ENCODE results near the gene CBFA2T3. TPM values are rescaled to one million over a fixed set of nuclear protein-coding genes. Genes with fewer than 3 reads are reported as not detected.

The CBFA2T3 gene
- total RNA-seq, 1 experiment from 2014 or later = not detected

DNA sequence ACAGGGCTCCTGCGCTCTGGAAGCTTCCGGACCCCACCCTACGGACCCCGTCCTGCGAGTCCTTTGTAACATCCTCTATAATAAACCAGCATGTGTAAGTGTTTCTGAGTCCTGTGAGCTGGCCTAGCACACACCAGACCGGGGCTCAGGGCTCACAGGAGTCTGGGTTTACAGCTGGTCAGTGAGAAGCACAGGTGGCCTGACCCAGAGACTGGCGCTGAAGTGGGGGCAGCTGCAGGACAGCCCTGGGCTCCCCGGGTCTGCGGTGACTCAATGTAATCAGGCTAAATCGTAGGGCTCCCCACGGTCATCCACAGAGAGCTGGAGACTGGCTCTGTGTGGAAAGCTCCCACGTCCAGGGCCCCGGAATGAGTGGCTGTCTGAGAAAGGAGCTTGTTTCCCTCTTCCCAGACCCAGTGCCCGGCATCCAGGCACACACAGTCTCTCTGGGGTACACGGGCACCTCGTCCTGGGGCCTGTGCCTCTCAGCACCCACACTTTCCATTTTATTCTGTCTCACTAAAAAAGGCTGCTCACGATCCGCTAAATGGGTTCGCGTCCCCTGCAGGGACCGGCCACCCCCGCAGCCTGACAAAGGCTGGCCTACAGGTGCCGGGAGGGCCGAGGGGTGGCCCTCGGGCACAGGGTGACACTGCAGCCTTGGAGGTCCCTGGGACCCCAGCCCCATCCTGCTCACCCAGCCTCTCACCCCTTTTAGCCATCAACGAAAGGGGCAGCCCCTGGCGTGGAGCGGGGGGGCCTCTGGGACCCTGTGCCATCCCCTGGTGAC lies 18.9 kb upstream of the CBFA2T3 start:
- no peak for DNase-seq (ENCODE audit: low spot score)

DNA sequence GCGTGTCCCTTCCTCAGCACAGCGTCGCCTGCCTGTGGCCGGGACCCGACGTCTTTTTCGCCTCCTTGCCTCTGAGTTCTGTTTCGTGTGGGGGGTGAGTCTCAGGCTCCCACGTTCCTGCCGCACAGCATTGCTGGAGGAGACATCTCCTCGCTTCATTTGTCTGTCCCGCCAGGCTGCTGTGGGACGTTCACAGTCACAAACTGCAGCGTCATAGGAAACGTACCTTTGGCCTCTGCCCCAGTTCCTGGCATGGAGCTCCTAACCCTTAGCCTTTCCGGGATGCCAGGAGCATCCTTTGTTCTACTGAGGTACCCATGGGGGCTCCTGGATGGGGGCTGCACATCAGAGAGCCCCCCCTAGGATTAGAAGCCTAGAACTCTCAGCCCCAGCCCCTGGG lies 18.2 kb upstream of the CBFA2T3 start:
- no peak for DNase-seq (ENCODE audit: low spot score)

DNA sequence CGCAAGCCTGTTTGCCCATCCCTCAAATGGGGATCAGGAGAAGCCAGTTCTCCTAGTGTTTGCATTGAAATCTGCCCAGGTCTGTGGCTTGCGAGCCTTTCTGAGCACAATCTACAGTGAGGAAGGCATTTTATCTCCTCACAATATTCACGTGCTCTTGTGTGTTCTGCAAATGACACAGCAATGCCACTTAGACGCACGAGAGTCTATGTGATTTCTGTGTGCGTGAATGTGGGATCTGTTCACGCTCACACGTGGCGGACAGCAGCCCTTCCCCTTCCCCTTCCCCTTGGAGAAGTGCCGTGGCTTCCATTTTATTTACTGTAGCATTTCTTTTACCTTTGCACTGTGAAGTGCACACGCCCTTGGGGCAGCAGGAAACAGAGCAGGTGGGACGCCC lies 17.7 kb upstream of the CBFA2T3 start:
- no peak for DNase-seq (ENCODE audit: low spot score)

DNA sequence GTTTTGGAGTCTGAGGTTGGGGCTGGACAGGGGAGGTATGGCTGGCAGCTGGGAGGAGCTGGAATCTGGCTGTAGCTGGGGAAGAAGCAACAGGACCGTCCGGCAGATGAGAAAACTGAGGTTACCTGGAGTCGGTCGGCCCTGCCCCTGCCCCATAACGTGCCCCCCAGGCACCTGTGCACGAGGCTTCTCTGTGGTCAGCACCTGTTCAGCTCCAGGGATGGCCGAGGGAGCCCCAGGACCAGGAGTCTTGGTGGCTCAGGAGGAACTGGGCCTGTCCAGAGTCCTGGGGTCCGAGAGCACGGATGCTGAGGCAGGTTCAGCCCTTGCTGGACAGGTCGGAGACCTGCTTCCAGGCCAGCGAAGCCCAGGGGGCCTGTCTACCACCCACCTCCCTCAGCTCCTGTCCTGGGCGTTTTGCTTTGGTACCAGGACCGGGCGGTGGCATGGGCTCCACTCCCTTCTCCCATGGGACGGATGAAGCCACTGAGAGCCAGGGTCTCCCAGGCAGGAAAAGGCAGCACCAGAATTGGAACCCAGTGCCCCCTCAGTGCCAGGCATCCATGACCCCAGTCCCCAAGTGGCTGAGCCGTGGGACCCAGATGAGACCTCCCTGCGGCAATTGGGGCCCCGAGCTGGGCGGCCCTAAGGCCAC lies 17.1 kb upstream of the CBFA2T3 start:
- no peak for DNase-seq (ENCODE audit: low spot score)

DNA sequence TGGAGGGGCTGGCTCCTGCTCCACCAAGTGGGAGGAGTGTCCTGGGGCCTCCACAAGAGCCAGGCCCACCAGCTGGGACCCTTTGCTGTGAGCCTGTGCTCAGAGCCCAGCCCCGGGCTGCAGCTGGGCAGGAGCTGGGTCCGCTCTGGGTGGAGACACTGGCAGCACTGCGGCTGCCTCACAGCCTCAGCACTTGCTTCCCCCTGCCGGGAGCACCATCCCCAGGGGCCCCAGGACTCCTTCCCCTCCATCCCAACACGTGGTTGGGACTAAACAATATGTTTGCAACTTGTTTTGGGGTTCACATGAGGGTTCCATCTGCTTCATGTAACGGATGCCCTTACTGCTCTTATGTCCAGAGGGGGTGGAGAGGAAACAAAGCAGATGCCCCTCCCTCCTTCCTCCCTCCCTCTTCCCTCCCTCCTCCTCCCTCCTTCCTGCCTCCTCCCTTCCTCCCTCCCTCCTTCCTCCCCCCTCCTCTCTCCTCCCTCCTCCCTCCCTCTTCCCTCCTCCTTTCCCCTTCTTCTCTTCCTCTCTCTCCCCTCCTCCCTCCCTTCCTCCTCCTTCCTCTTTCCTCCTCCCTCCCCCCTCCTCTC lies 16.3 kb upstream of the CBFA2T3 start:
- no peak for DNase-seq (ENCODE audit: low spot score)

DNA sequence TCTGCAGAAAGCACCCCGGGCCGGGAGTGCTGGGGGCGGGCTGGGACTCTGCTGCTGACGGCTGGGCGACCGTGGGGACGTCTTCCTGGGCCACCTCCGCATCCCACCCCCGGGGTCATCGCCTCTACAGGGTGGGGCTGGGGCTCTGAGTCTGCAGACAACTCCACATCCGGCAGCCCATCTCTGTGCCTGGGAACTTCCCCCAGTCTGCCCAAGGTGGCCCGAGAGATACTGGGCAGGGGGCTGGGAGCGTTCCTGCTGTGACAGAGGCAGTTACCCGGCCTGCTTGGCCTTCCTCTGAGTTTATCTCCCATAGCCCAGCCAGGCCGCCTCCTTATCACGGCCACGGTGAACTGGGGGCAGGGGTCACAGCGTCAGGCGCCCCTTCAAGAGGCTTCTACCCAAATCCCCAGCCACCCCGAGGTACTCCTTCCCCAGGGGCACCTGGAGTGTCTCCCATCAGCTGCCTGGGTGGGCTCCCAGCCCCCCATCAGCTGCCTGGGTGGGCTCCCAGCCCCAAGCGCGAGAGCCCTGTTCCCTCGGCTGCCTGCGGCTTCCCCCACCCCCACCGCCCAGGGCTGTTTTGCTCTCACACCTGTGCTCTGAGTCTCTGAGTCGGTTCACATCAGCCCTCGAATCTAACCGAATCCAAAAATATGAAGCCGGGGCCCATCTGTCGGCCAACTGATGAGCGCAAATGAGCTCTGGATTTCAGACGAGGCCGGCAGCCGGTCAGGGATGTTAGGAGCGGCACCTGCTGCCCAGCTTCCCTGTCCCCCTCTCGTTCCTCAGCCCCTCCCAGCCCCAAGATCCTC lies 15.6 kb upstream of the CBFA2T3 start:
- DNase-seq (ENCODE audit: low spot score) = no peak

DNA sequence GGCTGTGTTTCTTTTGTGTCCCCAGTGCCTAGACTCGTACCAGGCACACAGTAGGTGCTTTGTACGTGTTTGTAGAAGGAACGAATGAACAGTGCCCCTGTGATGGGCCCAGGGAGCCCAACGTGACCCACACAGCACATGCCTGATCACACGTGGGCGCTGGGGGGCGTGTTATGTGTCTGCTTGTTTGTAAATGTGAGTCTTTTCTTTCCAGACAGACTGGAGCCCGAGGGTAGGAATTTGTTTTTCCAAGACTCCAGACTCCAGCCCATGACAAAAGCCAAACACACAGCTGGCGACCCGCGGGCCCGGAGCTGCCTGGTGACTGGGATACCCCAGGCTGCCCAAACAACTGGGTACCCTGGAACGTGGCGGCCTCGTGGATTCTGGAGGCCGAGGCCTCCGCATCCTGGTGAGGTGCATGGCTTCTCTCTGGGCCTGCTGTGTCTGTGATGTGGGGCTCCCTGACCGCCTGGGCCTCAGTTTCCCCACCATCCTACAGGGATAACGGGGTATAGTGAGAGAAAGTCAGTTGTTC lies 14.9 kb upstream of the CBFA2T3 start:
- DNase-seq (ENCODE audit: low spot score) = no peak

DNA sequence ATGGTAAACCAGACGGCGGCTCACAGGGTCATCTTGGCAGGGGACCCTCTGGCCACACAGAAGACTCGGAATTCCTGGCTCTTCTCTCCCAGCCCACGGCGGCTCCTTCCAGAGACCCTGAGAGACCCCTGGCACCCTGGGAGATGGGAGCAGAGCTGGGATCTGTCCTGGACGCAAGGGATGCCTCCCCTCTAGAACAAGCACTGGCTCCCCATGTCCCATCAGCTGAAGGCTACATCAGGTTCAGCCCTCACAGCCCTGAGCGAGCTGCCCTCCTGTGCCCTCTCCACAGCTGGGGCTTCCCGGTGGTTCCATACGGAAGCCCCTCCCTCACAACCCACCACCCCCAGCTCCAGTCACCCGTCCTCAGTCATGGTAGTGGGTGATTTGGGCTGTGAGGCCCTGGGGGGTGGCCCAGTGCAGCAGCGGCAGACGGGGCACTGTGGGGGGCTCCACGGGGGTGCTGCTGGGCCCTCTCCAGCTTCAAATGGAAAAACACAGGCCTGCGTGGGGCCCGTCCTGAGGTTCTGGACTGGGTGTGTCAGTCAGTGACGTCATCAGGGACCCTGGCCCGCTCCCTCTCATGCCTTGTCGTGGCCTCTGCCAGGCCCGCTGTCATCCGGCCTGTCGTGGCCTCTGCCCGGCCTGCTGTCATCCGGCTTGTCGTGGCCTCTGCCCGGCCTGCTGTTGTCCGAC lies 13.0 kb upstream of the CBFA2T3 start:
- no peak for DNase-seq (ENCODE audit: low spot score)

DNA sequence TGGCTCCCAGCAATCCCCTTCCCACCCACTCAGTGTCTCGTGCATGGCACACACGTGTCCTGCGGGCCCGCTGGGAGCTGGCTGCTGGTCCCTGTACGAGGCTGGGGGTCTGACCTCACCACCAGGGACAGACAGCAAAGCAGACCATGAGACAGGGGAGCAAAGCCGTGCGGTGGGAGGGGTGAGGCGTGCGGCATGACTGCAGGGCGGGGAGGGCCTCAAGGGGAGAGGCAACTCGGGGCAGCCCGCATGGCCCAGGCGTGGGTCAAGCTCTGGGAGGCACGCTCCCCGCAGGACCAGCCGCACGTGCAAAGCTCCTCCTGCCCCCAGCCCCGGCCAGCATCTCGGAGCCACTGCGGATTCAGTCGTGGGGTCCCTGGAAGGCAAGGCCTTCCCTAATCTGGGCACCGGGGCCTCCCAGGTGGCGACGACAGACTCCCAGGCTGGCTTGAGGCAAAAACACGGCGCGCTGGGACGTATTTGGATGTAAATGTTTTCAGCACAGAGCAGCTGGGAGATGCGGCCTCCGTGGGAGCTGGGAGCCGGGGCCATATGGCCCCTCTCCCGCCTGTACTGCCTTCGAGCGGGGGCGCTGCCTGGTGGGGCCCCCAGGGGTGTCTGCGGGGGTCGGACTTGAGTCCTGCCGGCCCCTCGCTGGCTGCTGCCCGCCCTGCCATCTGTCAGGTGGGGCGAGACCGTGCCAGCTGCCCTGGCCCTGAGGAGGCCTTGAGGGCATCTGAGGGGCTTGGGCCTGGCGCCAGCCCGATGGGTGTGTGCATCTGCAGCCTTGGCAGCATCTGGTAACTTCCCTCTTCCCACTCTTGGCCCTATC lies 12.2 kb upstream of the CBFA2T3 start:
- DNase-seq (ENCODE audit: low spot score) = no peak

DNA sequence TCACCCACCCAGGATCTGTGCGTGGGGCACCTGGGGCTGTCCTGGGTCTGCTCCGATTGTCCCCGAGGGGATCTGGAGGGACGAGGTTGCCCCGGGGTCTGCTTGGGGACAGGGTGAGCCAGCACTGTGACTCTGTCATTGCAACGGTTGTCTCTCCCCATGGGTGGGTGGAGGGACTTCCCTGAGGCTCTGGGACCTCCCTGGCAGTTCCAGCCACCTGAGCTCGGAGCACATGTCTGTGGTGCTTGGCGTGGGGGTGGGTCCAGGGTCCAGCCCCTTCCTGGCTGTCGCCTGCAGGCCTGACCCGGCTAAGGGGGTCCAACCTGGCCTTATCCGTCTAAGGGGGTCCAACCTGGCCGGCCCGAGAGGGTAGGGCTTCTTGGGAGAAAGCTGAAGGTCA lies 8.5 kb upstream of the CBFA2T3 start:
- DNase-seq (ENCODE audit: low spot score) = no peak

DNA sequence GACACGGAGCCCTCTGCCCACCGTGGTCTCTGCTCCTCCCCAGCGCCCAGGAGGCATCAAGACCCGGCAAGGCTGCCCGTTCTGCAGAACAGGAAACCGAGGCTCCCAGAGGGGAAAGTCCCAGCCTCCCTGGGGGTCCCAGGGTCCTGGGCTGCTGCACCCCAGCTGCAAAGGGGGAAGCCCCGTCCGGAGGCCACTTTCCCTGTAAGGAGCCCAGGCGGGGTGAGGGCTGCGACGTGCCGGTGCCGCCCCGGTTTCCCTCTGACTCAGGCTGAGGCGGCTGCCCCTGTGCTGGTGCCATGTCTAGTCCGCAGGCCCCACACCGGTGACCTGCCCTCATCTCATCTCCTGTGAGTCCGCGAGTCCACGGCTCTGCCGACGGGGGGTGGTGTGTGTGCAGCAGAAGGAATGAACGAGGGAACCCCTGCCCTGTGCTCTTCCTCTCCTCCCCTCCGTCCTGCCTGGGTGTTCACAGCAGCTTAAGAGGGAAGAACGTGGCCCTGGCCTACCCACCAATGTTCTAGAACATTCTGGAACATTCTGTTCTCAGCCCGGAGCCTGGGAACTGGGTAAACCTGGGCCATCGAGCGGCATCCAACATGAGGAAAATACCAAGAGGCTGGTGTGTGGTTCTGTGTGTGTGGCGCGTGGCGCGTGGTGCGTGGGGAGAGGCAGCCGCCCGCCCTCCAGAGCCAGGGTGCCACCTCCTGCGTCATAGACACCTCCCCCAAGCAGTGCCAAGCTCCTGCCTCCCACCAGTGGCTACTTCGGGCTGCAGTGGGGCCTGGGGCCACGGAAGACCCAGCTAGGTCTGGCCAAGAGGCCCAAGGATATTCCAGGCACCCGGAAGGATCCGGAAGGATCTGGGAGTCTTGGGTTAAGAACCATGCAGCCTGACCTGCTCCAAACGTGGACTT lies 7.0 kb upstream of the CBFA2T3 start:
- no peak for DNase-seq (ENCODE audit: low spot score)

DNA sequence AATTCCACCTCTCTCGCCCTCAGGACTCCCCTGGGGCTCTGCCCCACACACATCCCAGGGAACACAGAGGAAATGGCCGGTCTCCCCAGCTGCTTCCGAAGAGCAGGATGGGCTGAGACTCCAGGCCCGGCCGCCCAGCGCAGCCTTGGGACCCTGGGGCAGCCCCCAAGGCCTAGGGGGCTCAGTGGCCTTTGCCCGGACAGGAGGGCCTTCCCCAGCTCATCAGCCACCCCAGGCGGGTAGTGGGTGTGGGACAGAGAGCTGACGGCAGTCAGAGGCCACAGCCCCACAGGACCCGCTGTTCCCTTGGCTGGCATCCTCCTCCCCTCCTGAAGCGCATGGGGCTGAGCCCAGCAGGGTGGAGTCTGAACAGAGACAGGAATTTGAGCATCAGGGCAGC lies 6.2 kb upstream of the CBFA2T3 start:
- no peak for DNase-seq (ENCODE audit: low spot score)

DNA sequence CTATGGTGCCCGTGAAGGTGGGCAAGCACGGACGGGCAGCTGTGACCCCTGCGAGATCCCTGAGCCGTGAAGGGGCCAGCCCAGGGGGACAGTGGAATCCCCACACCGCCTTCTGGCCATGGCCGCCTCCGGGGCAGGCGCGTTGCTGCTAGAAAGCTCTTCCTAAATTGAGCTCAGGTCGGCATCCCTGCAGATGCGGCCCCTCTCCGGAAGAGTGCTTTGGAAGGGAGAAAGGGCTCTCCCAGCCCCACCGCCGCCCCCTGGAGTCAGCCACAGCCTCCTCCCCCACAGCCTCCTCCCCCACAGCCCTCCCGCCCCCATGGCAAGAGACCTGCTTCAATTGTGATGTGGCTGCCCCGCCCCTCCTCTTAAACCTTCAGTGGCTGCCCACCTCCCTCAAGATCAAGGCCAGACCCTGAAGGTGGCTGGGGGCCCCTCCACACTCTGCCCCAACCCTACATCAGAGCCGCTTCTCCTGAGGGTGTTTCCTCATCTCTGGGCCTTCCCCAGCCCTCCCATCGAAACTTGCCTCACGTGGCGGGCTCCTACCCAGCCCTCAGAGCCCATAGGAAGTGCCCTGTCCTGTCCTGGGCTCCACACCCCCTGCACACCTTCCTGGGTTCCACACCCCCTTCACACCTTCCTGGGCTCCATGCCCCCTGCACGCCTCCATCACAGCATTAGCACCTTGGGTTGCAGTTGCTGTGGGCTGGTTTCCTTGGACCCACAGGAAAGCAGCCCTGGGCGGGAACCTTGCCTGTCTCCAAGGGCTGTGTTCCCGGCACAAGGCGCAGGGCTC lies 5.5 kb upstream of the CBFA2T3 start:
- DNase-seq (ENCODE audit: low spot score) = no peak

DNA sequence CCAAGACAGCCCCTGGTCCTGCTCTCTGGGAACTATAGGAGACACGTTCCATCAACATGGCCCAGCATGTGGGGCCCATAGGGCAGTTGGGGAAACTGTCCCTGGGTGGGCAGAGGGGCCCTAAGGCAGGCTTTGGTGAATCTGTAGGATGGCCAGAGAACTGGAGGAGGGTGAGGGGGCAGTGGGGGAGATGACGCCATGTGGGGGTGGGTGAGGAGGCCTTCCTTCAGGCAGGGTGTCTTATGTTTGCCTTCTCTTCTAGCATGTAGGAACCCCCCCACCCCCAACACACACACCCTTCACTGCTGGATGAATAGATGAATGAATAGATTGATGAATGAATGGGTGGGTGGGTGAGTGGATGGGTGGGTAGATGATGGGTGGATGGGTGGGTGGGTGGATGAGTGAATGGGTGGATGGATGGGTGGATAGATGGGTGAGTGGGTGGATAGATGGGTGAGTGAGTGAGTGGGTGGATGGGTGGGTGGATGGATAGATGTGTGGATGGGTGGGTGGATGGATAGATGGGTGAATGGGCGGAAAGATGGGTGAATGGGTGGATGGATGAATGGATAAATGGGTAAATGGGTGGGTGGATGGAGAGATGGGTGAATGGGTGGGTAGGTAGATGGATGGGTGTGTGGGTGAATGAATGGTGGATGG lies 2.5 kb upstream of the CBFA2T3 start:
- DNase-seq (ENCODE audit: low spot score) = no peak

DNA sequence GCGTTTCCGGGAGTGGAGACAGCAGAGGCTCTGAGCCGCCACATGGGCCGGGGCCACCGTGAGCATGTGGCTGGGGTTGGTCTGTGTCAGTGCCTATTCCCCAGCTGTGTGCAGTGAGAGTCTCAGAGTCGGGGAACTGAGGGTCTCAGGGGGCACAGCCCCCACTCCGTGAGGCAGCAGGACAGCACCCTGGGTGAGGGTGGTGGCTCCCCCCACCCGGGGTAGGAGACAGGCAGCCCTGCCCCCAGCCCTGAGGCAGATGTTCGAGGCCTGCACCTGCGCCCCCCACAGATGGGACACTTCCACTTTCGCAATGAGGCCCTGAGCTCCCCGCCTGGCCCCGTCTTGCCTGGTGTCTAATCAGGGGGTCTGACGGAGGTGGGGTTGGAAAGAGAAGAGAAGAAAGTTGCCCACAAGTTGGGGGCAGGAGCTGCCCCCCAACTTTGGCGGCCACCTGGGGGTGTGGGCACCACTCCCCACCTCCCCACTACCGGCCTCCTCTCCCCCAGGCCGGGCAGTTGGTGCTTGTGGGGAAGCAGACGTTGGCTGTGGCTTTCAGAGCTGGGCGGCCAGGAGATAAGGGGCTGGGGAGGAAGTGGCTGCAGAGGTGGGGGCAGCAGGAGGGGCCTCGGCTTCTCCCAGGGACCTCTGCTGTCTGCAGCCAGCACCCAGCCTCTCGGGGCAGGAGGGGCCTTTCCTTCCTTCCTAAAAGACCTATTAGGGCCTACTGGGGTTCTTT lies 1.8 kb upstream of the CBFA2T3 start:
- no peak for DNase-seq (ENCODE audit: low spot score)

DNA sequence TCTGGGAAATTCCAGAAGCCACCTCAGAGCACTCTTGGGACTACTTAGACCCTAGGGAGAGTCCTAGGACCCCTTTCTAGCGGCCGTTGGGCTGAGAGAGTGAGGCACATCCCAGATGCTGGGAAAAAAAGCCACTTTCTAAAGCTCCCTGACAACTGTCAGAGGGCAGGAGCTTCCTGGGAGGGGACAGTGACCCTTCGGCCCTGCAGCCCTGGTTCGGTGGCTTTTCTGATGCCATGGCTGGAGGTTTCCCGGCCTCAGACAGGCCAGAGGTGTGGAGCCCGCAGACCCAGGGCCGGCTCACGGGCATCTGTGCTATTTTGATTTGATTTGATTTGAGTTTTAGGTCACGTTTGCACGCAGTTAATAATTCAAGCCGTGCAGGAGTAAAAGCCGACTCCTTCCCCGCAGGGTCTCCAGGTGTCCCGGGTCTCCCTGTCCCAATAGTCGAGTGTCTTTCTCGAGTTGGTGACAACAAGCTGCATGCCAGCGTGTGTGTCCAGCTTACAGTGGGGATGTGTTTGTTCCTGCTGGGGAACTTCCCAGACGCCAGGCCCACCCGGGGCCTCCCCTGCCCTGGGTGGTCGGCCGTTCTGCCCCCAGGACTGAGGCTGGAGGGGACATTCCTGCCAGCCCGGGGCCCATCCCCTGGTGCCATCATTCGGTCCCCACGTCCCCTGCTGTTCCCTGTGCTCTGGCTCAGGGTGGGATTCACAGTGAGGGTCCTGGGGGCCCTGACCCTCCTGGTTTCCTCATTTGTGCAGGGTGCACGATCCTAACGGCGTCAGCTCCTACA lies 1.0 kb upstream of the CBFA2T3 start:
- DNase-seq (ENCODE audit: low spot score) = no peak
